Fibroblast of peridontal ligament (primary cell): ENCODE measurements around the gene CHST4.
"Not testable (repeated sequence)": the region's sequence is repeated elsewhere in the genome, so short reads cannot be mapped to it uniquely, and the experiment has no call there.

Experiments
- DNase-seq: peaks from one replicate; pipeline ENCODE4 v3.0.0-alpha.2; 2010; ENCODE audit errors: extremely low read depth

The CHST4 gene

DNA sequence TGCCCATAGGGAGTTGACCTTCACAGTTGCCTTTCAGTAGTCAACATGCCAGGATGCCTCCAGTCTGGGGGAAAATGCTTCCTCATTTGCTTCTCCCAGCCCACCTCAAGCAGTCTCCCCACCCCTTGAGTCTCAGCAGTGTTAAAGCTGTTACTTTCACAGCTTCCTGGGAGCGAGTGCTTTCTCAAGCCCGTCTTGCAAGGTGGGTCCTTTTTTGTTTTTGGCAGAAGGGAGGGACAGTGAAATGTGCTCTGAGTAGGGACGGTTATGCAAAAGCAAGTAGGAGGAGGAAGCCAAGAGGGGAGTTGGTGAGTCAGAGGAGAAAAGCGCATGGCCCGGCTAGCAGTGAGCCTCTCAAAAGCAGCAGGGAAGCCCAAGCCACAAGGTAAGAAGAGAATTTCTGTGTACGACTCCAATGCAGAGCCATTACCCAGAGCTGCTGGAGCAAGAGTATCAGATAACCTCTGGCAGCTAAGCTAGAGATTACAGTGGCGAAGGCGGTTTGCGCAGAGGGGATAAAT is at the start of gene CHST4:
Gene CHST4 (plus strand): TSS at position 316 of the 521 bp plus-strand sequence. CDS start 10,252 bp downstream, outside the sequence.
- peak; percentile 56 for DNase-seq

DNA sequence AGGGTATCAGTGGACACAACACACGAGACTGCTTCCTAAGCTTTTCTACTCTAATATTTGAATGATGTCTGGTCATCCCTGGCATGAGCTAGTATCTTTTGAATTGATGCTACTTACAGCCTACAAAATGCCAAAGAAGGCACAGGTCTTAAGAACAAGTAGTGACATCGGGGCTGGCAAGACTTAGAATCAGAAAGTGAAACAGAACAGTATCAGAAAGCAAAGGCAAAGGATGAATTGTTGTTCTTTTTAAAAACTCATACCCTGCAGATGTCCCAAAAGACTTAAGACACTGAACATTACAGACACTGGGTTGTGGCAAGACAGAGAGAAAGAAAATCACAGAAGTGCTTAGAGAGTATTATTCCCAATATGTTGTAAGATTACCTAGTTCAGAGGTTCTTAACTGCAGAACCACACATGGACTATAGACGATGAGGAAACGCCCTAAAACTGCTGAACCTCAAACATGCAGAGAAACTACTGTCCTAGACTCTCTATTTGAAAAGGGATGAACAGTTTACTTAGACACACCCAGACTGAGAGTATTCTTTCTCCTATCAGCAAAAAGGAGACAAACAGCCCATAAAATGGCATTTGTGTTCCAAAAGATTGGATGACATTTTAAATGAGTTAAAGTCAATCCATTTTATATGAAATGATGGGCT is 49.6 kb upstream of the CHST4 start:
- no peak for DNase-seq

DNA sequence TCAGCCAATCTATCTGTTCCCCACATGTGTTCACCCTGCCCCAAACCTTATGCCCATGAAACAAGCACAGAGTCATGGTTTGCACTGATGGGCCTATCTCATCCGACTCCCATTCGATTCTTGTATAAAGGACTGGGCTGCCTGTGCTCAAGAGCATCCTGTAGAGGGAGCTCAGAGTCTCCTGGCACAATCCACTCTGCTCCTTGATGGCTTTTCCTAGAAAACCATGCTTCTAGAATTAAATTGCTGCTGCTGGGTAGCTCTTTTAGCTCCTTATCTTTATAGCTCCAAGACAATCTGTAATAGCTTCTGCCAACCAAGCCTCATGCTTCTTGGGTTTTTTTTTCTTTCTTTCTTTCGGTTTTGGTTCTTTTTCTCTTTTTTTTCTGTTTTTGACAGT is 46.8 kb upstream of the CHST4 start:
- no peak for DNase-seq

DNA sequence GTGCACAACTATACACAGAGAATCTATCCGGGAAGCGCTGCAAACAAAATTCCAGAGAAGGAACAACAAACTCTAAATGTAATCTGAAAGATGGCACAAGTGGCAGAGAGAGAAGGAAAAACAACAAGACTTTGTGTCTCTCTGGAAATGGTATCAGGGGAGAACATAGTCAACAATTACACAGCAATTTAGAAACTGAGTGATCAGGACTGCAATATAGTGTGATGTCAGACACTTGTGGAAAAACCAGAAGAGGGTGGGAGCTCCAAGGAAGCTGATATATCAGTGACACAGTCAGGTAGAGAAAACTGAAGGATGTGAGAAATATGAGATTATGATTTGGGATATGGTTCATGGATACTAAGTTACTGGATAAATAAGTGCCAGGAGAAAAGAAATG is 45.3 kb upstream of the CHST4 start:
- no peak for DNase-seq

DNA sequence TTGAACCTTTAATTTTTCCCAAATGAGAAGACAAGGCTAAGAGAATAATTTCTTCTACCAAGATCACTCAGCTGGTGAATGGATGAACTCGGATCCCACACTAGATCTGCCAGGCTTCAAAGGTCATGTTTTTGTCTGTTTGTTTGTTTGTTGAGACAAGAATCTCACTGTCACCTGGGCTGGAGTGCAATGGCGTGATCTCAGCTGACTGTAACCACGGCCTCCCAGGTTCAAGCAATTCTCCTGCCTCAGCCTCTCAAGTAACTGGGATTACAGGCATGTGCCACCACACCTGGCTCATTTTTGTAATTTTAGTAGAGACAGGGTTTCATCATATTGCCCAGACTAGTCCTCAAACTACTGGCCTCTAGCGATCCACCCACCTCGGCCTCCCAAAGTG is 43.7 kb upstream of the CHST4 start:
- DNase-seq, result no peak

DNA sequence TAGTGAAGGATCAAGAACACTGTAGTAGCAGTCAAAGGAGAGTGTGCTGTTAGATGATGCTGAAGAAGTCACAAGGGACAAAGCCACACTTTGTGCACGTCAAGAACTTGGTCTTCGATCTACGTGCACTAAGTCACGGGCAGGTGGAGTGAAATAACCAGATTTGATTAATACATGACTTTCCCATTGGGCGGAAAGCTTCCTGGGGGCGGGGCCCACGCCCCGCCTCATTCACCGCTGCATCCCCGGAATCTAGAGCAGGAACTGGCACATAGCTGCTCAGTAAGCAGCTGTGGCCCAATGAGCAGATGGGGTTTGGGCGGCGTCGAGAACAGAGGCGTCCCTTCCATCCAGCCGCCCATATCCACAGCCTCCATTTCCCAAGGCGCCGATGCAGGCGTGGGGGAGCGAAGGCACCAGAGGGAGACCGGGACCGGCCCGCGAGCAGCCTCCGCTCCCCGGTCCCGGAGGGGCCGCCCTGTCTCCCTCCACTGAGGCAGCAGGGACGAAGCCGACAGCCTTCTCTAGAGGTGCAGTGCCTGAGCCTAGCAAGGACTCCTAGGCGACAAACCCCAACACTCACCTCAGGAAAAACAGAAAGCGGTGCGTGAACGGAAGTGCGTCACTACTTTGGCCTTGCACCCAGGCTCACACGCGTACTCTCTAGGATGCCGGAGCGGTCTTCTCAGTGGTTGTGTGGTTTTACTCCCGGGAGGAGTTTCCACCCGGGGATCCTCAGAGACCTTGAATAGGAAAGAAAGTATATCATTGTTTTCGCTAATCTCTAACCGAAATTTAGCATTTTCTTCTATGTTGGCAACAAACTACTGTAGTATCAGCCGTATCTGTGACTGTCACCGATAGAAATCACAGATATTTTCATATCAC is 42.0 kb upstream of the CHST4 start:
- peak; percentile 97 for DNase-seq

DNA sequence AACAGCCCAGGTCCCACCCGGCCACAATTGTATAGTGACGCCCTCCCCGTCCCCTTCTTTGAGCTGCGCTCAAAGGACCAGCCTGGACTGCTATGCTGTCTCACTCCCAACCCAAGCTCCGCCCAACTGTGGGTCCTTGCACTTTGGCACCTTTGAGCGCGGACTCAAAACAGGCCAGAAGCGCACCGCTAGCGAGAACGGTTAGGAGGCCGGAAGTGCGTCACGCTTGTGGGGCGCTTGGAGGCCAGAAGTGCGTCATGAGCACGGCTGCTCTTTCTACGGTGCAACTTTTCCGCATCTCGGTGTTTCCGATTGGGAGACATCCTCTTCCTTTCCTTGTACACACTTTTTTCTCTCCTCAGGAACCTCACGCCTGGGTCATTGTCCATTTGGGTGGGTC is 37.1 kb upstream of the CHST4 start, which contains the start of gene ZNF19:
Gene ZNF19 (minus strand): TSS at position 203 of the 400 bp plus-strand sequence. CDS start 7,210 bp downstream, outside the sequence.
- DNase-seq, result no peak

DNA sequence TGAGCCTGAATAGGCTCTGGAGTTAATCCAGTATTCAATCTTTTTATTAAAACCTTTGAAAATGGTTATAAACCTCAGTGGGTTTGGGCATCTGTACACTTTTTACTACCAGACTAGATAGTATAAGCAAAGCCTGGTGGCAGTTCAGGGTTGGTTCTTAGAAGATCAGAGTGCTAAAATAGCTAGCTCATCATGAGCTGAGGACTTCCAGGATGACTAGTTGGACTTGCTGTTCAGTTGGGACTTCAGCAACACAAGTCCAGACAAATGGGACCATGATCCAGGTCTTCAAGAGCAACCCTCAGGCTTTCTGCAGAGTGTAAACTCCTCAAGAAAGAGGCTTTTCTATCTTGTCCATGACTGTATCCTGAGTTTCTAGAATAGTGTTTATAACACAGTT is 35.9 kb upstream of the CHST4 start:
- no peak for DNase-seq

DNA sequence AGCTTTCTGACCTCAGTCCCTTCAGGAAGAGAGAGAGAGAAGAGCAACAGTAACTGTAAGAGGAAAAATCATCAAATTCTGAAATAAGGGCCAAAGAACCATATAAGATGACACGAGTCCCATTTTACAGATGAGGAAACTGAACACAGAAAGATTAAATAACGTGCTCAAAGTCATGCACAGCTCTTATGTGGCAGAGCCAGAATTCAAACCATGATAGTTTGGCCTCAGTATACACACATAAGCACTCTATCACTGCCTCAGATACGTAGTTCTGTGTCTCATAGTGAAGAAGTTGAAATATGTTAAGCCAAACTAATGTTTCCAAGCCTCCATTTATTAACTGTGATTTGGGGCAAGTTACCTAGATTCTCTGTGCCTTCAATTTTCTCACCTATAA is 35.2 kb upstream of the CHST4 start:
- no peak for DNase-seq

DNA sequence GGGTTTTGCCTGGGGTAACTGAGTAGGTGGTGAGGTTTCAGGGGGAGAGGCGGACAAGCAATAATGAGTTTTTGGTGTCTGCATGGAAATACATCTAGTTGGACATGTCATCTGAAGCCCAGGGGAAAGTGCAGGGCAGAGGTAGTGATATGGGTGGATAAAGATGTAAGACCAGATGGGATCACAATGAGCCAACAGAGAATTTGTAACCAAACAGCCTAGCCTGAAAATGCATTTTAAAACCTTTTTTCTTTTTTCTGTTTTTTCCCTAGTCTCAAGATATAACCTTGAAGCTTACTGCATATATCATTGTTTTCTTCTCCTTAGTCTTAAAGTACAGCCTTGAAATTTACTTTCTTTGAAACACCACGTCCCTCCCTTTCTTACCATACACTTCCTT is 33.4 kb upstream of the CHST4 start:
- no peak for DNase-seq

DNA sequence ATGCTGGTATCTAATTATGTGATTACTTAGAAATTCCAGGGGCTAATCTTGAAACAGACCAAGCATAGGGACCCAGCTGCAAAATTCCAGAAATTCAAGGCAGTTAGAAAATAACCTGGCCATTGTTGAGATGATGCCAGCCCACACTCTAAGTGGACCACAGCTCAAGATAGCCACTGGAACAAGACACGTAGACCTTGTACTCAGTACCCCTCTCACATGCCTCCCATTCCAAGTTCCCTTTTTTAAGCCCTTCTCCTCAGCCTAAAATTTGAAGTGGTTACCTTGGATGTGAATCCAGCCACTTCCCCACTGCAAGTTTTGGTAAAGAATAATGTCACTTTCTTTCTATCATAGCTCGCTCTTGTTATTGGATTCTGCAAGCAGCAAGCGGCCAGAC is 33.0 kb upstream of the CHST4 start:
- no peak for DNase-seq

DNA sequence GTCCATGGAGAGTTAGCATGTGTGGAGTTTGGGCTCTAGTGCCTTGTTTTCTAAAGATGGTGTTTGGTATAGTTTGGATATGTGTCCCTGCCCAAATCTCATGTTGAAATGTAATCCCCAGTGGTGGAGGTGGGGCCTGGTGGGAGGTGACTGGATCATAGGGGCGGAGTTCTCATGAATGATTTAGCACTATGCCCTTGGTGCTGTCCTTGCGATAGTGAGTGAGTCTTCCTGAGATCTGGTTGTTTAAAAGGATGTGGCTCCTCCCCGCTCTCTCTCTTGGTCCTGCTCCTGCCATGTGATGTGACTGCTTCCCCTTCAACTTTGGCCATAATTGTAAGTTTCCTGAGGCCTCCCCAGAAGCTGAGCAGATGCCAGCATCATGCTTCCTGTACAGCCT is 28.2 kb upstream of the CHST4 start:
- no peak for DNase-seq

DNA sequence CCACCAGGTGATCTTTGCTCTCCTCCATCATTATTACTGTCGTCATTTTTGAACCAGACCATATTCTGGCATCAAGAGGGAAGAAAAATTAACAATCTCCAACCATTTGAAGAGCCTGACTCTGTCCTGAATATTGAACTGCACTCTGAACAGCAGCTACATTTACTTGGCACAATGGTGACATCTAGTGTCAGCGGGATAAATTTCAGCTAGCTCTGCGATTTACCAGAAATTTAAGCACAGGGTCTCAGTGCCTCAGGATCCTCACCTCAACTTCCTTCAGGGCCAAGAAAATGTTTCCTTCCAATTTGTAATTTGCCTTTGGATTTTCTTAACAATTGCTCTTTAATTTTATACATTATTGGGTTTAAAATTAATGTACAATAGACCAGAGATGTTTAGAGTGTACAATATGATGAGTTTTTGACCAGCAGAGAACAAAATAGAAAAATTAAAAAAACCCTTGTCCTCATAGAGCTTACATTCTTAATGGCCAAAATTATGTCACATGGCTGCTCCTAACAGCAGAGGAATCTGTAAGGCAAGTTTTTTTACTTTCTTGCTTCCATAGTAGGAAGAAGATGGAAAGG is 26.4 kb upstream of the CHST4 start:
- DNase-seq, result peak; percentile 79

DNA sequence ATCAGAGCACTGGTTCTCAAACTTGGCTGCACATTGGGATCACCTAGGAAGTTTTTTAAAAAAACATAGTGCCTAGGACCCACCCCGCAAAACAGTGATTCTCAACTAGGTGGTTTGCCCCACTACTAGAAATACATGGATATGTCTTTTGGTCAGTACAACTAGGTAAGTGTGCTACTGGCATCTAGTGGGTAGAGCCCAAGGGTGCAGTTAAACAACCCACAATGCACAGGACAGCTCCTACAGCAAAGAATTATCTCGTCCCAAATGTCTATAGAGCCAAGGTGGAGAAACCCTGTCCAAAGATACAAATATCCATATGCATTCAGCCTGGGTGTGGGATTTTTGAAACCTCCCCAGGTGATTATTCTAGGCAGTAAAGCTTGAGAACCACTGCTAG is 25.3 kb upstream of the CHST4 start:
- no peak for DNase-seq

DNA sequence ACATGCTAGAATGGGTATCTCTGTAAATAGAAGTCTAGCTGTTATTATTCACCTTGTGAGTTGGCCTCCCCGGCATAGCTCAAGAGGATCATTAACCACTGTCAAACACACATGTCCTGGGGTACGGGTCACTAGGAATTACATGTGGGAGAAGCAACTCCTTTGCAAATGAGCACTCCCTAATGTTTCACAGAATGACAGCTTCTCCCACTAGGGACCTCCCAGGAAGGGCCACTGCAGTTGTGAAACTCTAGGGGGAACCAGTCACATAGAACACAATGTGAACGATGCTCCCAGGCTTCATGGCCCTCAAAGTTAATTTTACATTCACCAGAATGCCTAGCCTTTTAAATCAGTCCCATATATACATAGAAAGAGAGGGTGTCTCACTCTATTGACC is 24.7 kb upstream of the CHST4 start:
- no peak for DNase-seq

DNA sequence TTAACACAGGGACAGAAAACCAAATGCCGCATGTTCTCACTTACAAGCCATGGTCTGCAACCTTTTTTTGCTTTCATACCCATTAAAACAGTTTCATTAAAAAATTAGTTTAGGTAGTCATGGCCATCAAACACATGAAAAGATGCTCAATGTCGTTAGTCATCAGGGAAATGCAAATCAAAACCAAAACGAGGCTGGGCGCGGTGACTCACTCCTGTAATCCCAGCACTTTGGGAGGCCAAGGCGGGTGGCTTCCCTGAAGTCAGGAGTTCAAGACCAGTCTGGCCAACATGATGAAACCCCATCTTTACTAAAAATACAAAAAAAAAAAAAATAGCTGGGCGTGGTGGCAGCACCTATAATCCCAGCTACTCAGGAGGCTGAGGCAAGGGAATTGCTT is 22.2 kb upstream of the CHST4 start:
- not testable (repeated sequence) for DNase-seq

DNA sequence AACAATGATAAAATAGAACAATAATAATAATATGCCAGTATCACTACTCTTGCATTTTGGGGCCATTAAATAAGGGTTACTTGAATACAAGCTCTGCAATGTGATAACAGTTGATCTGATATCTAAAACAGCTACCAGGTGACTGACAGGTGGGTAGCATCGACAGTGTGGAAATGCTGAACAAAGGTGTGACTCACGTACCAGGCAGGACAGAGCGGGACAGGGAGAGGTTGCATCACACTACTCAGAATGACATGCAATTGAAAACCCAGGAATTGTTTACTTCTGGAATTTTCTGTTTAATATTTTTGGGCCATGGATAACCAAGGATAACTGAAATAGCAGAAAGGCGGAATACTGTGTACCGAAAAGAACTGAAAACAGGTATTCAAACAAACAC is 21.3 kb upstream of the CHST4 start:
- DNase-seq, result no peak

DNA sequence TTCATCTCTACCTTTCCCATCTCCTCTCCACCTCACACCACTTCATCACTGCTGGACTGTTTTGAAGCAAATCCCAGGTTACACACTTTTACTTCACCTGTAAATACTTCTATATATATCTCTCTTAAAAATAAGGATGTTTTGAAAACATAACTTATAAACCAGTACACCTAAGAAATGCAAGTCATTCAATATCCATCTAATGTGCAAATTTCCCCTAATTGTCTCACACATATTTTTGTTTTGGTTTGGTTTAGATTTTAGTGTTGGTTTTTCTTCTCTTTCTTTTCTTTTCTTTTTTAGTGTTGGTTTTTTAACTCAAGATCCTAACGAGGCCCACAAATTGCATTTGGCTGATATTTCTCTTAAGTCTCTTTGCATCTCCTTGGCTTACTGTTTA is 19.2 kb upstream of the CHST4 start:
- DNase-seq, result no peak

DNA sequence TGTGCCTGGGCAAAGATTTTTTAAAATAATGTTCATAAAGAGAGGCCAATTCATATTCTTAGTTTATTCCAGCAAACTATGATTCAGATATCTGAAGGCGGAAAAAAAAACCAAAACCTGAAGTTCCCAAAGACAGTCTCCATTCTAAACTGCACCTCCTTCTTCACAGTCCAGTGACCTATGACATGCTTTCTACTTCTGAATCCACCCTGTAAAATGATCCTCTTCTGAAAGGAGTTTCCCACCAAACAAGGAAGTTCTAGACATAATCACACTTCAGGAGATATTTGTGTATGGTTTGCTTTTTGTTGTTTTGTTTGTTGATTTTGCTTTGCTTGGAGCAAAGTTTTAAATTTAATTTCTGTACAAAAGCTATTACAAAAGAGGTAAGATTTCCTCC is 12.9 kb upstream of the CHST4 start:
- DNase-seq, result no peak

DNA sequence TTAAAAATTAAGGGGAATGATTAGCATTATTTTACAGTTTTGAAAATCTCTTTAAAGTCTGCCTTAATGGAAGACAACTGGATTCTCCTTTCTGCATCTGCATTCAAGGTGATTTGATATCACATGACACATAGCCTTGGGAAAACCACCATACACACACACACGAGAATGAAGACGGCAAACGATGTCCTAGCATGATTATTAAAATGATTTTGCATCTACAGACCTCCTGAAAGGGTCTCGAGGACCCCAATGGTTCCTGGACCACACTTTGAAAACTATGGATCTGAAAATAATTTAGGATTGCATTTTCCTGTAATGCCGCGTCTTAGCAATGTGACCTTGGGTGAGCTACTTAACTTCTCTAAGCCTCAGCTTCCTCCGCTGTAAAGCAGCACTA is 11.8 kb upstream of the CHST4 start:
- DNase-seq, result no peak

DNA sequence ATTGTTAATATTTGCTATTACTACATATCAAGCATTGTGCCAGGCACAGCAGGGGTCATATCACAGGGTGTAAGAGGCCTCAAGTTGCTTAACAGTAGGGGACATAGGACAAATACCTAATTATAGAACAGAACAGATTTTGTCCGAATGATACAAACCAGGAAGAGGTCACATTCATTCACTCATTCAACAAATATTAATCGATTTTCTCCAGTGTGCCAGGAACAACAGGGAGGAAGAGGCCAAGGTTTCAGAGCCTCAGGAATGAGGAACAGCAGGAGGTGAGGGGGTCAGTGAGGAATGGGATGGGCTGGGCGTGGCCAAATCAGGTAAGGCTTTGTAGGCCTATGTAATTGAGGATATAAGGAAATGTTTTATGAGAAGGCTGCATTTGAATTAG is 11.2 kb upstream of the CHST4 start:
- no peak for DNase-seq

DNA sequence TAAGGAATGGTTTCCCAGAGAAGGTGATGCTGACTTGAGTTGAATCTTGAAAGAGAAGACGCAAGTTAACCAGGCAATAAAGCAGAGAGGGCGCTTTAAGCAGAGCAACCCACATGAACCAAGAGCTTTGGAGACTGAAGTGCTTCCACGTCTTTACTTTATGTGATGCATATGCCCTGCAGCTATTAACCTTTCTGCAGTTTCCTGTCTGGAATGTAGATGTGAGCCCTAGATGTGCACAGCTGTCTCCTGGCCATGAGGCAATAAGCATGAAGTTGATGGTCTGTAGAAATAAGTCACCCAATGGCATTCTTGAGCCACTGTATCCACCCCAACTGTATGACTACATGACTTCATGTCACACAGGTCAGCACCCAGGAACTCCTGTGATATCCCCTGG is 5.7 kb upstream of the CHST4 start:
- no peak for DNase-seq
